Activated CD8-positive, alpha-beta T cell treated with anti-CD3 and anti-CD28 coated beads for 36 hours (primary cell): ENCODE results near the gene ECHDC3. TPM values are rescaled to one million over a fixed set of nuclear protein-coding genes. Genes with fewer than 3 reads are reported as not detected.

ENCODE experiments used
- ATAC-seq: fragments of 200-7000 bp; cut with Tn5 transposase; one replicate; pipeline ENCODE4 v1.10.0; 2021; ENCODE audit warnings: mild to moderate bottlenecking, moderate library complexity
- CTCF ChIA-PET: fragments of 350-600 bp; sonication (Branson Sonifier 250); formaldehyde crosslinking; loops from one replicate; lab custom pipeline; 2021; ENCODE audit warnings: antibody characterized with exemption; lab: Charles Lee
- POLR2A ChIA-PET: fragments of 350-600 bp; sonication (Branson Sonifier 250); formaldehyde crosslinking; loops from one replicate; lab custom pipeline; 2021; ENCODE audit warnings: antibody characterized with exemption; lab: Charles Lee
- DNase-seq: peaks from one replicate; pipeline ENCODE4 v3.0.0-alpha.2; 2020
- H3K27ac Mint-ChIP-seq: one replicate; pipeline ENCODE4 v1.8.0; 2021; ENCODE audit warnings: mild to moderate bottlenecking, mixed read lengths
- H3K27me3 Mint-ChIP-seq: one replicate; pipeline ENCODE4 v1.8.0; 2021; ENCODE audit warnings: mixed read lengths
- H3K36me3 Mint-ChIP-seq: one replicate; pipeline ENCODE4 v1.8.0; 2021; ENCODE audit warnings: low read depth, mixed read lengths
- H3K4me1 Mint-ChIP-seq: one replicate; pipeline ENCODE4 v1.8.0; 2021; ENCODE audit warnings: low read depth, mixed read lengths
- H3K4me3 Mint-ChIP-seq: one replicate; pipeline ENCODE4 v1.8.0; 2021; ENCODE audit warnings: mild to moderate bottlenecking, moderate library complexity, mixed read lengths
- H3K9me3 Mint-ChIP-seq: one replicate; pipeline ENCODE4 v1.8.0; 2021; ENCODE audit warnings: mixed read lengths
- CTCF ChIP-seq: fragments of 200-600 bp; IDR thresholded peaks from one replicate; pipeline ENCODE4 v1.8.0; 2022; ENCODE audit warnings: antibody characterized with exemption, mild to moderate bottlenecking
- intact Hi-C: fragments of 100-400 bp; cut with micrococcal nuclease; formaldehyde crosslinking; loops from one replicate; pipeline ENCODE4 v1.10.0; 2022
- total RNA-seq, 2 experiments: library from RNA; stranded (reverse); gene quantifications; one replicate each; pipeline ENCODE4 v1.2.3, GENCODE V29; 2021

Gene ECHDC3
- total RNA-seq, 2 experiments from 2014 or later = 1.1 to 1.7 TPM

- DNase-seq = no peak
- CTCF ChIA-PET = no interaction called here
- intact Hi-C loops = loop anchor here (2.0 kb wide), 1 partner anchor 60 kb away; no protein-coding TSS in a partner anchor
- Mint-ChIP-seq H3K9me3 (no peaks in the 10 kb centered on the region), H3K4me1 (peaks cover 10% of the 10 kb centered on the region), H3K27ac (no peak overlapping the region), H3K36me3 (no peaks in the 10 kb centered on the region), H3K27me3 (peaks cover 7% of the 10 kb centered on the region), H3K4me3 (no peak overlapping the region)
- POLR2A ChIA-PET = interaction anchor here (1.2 to 1.4 kb wide), 2 partner anchors 13 to 49 kb away, joined by 3 read pairs; no protein-coding TSS in a partner anchor
- ATAC-seq = peak; percentile 53
- no peak for TF ChIP-seq CTCF
Measured at GRCh38 chr10:11698691-11699549, 43.3 kb upstream of the ECHDC3 start.

- no peak overlapping the region for H3K27ac Mint-ChIP-seq
- H3K27me3 Mint-ChIP-seq = peaks cover 9% of the 10 kb centered on the region
- DNase-seq (no peak), ATAC-seq (no peak)
- no peaks in the 10 kb centered on the region for H3K9me3 Mint-ChIP-seq
- intact Hi-C loops = loop anchor here (2.0 kb wide), 1 partner anchor 59 kb away; no protein-coding TSS in a partner anchor
- CTCF ChIA-PET = no interaction called here
- H3K4me1 Mint-ChIP-seq = peaks cover 10% of the 10 kb centered on the region
- no peaks in the 10 kb centered on the region for H3K36me3 Mint-ChIP-seq
- POLR2A ChIA-PET = interaction anchor here (1.2 to 1.4 kb wide), 2 partner anchors 14 to 48 kb away, joined by 3 read pairs; no protein-coding TSS in a partner anchor
- no peak for TF ChIP-seq CTCF
- H3K4me3 Mint-ChIP-seq = no peak overlapping the region
Measured at GRCh38 chr10:11699550-11700097, 42.6 kb upstream of the ECHDC3 start.

GRCh38 chr10:11700539-11700938 is 41.6 kb upstream of the ECHDC3 start:
- Mint-ChIP-seq H3K4me3 (no peak overlapping the region), H3K4me1 (peaks cover 10% of the 10 kb centered on the region), H3K27me3 (peaks cover 13% of the 10 kb centered on the region), H3K9me3 (no peaks in the 10 kb centered on the region), H3K36me3 (no peaks in the 10 kb centered on the region), H3K27ac (no peak overlapping the region)
- no peak for TF ChIP-seq CTCF
- POLR2A ChIA-PET = no interaction called here
- ATAC-seq = no peak
- no peak for DNase-seq
- CTCF ChIA-PET = no interaction called here
- intact Hi-C loops = no loop called here

- Mint-ChIP-seq H3K27ac (no peak overlapping the region), H3K4me1 (peaks cover 10% of the 10 kb centered on the region), H3K36me3 (no peaks in the 10 kb centered on the region), H3K4me3 (no peak overlapping the region), H3K27me3 (peaks cover 14% of the 10 kb centered on the region), H3K9me3 (no peaks in the 10 kb centered on the region)
- no peak for ATAC-seq
- CTCF ChIA-PET = interaction anchor here (0.7 kb wide), 1 partner anchor 16 kb away, joined by 3 read pairs; no protein-coding TSS in a partner anchor
- TF ChIP-seq CTCF = no peak
- POLR2A ChIA-PET = interaction anchor here (0.5 kb wide), 1 partner anchor 32 kb away, joined by 3 read pairs; no protein-coding TSS in a partner anchor
- no peak for DNase-seq
- intact Hi-C loops = no loop called here
Measured at GRCh38 chr10:11701451-11702095, 40.6 kb upstream of the ECHDC3 start.
